ENCODE data around the gene SIPA1L3.

Gene SIPA1L3

DNA sequence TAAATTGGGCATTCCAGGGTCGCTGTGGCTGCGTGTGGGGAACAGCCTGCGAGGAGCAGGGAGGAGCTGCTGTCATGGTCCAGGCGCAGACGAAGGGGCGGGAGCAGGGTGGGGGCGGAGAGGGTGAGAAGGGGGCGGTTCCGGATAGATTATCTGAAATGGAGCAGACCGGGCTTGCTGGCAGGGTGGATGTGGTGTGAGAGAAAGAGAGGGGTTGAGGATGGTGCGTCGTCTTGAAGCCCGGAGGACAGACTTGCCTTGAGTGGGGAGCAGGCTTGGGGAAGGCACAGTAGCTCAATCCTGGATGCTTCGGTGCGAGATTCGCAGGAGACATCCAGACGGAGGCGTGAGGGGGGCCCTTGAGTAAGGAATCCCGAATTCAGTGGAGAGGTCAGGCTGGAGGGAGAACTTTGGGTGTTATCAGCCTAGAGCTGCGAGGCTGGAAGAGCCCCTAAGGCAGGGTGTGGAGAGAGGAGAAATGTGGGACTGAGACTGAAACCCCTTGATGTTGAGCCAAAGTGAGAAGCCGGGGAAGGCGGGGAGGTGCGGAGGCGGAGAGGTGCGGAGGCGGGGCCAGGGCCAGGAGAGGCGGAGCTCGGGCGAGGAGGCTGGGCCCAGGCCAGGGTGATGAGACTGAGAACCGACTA, 276.4 kb downstream of the SIPA1L3 start:
- peak overlapping the region; percentile 35 for H3K4me3 ChIP-seq (ENCODE audit: control insufficient read depth, low read depth, low read length)
- TF ChIP-seq, protein P1, sequence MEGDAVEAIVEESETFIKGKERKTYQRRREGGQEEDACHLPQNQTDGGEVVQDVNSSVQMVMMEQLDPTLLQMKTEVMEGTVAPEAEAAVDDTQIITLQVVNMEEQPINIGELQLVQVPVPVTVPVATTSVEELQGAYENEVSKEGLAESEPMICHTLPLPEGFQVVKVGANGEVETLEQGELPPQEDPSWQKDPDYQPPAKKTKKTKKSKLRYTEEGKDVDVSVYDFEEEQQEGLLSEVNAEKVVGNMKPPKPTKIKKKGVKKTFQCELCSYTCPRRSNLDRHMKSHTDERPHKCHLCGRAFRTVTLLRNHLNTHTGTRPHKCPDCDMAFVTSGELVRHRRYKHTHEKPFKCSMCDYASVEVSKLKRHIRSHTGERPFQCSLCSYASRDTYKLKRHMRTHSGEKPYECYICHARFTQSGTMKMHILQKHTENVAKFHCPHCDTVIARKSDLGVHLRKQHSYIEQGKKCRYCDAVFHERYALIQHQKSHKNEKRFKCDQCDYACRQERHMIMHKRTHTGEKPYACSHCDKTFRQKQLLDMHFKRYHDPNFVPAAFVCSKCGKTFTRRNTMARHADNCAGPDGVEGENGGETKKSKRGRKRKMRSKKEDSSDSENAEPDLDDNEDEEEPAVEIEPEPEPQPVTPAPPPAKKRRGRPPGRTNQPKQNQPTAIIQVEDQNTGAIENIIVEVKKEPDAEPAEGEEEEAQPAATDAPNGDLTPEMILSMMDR (conservative IDR thresholded peaks at IDR 0.05; ENCODE audit: control insufficient read depth, insufficient read depth, low read depth, low read length), result no peak
- DNase-seq (ENCODE audit: low read depth), result peak; percentile 21

DNA sequence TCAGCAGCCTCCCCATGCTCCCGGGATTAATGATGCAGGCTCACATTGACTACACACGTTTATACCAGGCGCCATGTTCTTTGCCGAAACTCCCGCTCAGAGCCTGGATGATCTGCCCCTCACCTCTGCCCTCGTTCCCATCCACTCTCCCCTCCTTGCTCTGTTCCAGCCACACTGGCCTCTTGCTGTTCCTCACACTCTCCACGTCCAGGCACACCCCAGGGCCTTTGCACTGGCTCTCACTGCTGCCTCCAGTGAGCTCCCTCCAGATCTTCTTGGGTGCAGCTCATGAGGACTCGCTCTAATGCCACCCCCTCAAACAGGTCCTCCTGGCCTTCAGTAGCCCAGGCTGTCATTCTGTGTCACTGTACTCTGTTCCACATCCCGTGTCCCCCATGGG, 277.8 kb downstream of the SIPA1L3 start:
- no peak for DNase-seq (ENCODE audit: low read depth)
- no peak overlapping the region for H3K4me3 ChIP-seq (ENCODE audit: control insufficient read depth, low read depth, low read length)
- TF ChIP-seq, protein P1 (conservative IDR thresholded peaks at IDR 0.05; ENCODE audit: control insufficient read depth, insufficient read depth, low read depth, low read length), result no peak

DNA sequence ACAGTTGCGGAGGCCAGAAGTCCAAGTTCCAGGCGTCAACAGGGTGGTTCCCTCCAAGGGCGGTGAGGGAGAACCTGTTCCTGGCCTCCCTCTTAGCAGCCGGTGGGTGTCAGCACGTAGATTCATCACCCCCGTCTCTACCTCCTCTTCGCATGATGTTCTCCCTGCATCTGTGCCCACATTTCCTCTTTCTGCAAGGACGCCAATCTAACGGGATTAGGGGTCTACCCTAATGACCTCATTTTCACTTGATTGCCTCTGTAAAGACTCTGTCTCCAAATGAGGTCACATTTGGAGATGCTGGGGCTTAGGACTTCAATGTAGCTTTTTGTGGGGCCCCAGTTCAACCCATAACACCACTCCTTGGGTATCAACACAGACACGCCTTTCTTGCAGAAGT, 278.6 kb downstream of the SIPA1L3 start:
- H3K4me3 ChIP-seq (ENCODE audit: control insufficient read depth, low read depth, low read length), result no peak overlapping the region
- TF ChIP-seq, protein P1 (conservative IDR thresholded peaks at IDR 0.05; ENCODE audit: control insufficient read depth, insufficient read depth, low read depth, low read length), result no peak
- no peak for DNase-seq (ENCODE audit: low read depth)

DNA sequence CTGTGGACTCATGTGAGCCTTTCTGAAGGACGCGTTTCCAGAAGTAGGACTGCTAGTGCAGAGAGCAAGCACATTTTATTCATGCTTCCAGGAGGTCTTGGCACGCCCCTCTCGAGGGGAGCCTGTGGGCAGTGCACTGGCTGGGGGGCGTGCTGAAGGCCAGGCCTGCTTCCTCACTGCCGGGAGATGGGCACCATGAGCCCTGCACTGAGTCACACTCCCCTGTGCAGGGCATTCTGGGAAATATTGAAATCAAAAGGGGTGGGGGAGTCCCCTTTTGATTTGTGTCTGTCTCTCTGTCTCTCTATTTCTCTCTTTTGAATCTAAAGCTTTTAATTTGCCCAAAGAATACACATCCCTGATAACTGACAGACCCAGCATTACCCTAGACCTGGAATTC, 283.1 kb downstream of the SIPA1L3 start:
- TF ChIP-seq, protein P1 (conservative IDR thresholded peaks at IDR 0.05; ENCODE audit: control insufficient read depth, insufficient read depth, low read depth, low read length), result no peak
- H3K4me3 ChIP-seq (ENCODE audit: control insufficient read depth, low read depth, low read length), result no peak overlapping the region
- DNase-seq (ENCODE audit: low read depth), result peak; percentile 6

DNA sequence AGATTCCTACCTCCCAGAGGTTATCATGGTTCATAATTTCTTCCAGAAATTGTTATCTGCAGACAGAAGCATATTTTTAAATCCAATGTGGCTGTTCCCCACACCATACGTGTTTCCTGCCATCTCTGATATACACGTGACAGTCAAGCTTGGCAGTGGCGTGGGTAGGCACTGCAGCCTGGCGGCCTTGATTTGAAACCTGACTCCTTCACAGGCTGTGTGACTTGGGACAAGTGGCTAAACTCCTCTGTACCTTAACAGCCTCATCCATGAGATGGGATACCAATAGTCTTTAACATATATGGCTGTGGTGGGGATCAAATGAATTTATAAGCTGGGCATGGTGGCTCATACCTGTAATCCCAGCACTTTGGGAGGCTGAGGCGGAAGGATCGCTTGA, 283.8 kb downstream of the SIPA1L3 start:
- no peak for DNase-seq (ENCODE audit: low read depth)
- no peak overlapping the region for H3K4me3 ChIP-seq (ENCODE audit: control insufficient read depth, low read depth, low read length)
- TF ChIP-seq, protein P1 (conservative IDR thresholded peaks at IDR 0.05; ENCODE audit: control insufficient read depth, insufficient read depth, low read depth, low read length), result no peak

DNA sequence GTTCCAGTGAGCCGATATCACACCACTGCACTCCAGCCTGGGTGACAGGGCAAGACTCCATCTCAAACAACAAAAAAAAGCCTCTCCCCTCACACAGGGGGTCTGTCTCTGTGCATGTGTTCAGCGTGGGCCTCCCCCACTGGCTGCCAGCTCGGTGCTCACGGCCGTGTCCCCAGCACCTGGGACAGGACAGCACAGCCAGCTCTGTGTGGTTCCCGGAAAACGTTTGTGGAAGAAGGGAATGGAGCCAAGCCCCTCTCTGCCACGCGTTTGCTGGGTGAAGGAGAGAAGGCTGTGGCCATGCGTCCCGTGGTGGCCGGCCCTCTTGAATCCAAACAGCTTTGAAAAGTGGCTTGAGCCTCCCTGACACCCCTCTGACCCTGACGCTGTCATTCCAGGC, 284.7 kb downstream of the SIPA1L3 start:
- TF ChIP-seq, protein P1 (conservative IDR thresholded peaks at IDR 0.05; ENCODE audit: control insufficient read depth, insufficient read depth, low read depth, low read length), result no peak
- DNase-seq (ENCODE audit: low read depth), result no peak
- H3K4me3 ChIP-seq (ENCODE audit: control insufficient read depth, low read depth, low read length), result no peak overlapping the region

DNA sequence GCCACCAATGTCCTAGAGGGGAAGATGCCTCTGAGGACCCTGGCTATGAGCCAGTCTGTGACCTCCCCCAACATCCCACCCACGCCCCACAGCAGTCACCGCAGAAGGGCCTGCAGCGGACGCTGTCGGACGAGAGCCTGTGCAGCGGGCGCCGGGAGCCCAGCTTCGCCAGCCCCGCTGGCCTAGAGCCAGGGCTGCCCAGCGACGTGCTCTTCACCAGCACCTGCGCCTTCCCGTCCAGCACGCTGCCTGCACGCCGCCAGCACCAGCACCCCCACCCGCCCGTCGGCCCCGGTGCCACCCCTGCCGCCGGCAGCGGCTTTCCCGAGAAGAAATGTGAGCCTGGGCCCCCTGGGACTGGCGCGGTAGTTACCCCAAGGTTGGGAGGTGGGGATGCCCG, 286.4 kb downstream of the SIPA1L3 start:
- TF ChIP-seq, protein P1 (conservative IDR thresholded peaks at IDR 0.05; ENCODE audit: control insufficient read depth, insufficient read depth, low read depth, low read length), result no peak
- no peak for DNase-seq (ENCODE audit: low read depth)

More for the DNA sequence above, 286.4 kb downstream of the SIPA1L3 start:
- no peak overlapping the region for H3K4me3 ChIP-seq (ENCODE audit: control insufficient read depth, low read depth, low read length)

Data from fibroblast of mammary gland (primary cell).